ENCODE data around the gene OTULIN.

Gene OTULIN

GRCh38 chr5:14664270-14665100 is at the start of gene OTULIN:
OTULIN (plus strand) TSS chr5:14664718; CDS start chr5:14664826, 108 bp downstream.
- DNase-seq (ENCODE audit: low spot score) = peak; percentile 93

DNA sequence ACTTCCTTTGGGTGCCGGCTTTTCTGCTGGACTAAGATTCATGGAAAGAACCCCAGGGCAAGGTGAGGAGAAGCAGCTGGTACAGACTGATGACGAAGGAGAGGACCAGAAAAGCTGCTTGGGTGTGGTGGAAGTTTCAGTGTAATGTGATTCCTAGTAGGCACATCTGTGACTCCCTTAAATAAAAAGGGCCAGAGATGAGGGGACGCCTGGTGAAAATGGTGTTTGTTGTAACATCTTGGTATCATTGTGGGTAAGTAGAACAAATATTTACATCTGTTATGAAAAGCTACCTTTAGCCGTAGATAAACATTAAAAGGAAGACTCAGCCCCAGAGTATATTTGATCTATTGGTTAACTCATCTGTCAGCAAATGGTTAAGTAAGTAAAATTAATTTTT is 49.2 kb upstream of the OTULIN start:
- DNase-seq (ENCODE audit: low spot score) = no peak

- no peak for DNase-seq (ENCODE audit: low spot score)
These were observed 47.1 kb upstream of the OTULIN start for GRCh38 chr5:14617441-14617840.

GRCh38 chr5:14627270-14627669 is 37.2 kb upstream of the OTULIN start:
- DNase-seq (ENCODE audit: low spot score) = no peak

- peak; percentile 70 for DNase-seq (ENCODE audit: low spot score)
These were observed 36.2 kb upstream of the OTULIN start for GRCh38 chr5:14628346-14628745.

DNA sequence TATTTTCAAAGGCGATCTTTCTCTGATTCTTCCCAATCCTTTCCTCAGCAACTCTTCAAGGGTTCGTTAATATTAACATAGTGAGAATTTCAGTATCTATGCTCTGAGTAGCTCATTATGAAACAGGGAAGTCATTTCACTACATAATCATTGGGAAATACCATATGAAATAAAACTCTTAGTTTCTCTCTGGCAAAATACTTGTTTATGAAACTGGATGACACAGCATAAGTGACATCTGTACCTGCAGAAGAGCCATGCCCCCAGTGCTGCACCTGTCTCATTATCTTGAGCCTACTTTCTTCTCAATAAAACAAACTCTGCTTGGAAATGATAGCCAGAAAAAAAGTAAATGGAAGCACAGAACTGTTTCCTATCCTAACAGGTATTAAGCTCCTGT is 33.8 kb upstream of the OTULIN start:
- DNase-seq (ENCODE audit: low spot score) = no peak

- DNase-seq (ENCODE audit: low spot score) = no peak
These were observed 28.9 kb upstream of the OTULIN start for GRCh38 chr5:14635656-14636055.

- no peak for DNase-seq (ENCODE audit: low spot score)
These were observed 23.8 kb upstream of the OTULIN start for GRCh38 chr5:14640765-14641164.

DNA sequence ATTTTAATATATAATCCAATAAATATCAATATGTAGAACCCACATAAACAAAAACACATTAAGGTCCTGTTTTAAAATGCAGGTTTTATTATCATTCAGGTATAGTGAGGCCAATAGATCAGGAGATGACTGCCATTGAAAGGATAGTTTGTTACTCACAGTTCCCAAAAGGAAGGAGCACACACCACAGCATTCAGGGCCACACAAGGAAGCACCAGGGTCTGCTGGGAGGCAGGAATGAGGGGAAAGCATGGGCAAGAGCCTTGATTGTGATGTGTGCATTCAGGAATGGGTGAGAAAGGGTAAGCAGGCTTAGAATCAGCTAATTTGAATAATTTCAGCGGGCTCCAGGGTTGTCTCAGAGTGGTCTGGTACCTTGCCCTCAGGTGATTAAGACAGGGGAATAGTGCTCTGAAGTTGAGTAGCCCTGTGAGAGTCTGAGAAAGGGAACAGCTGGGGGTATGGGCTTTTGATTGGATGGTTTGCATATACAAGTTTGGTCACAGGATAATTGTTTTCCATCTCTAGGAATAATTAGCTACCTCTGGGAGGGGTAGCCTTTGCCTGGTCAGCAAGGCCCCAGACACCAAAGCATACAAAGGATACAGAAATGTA is 19.8 kb upstream of the OTULIN start:
- DNase-seq (ENCODE audit: low spot score) = no peak

GRCh38 chr5:14650052-14650451 is 14.5 kb upstream of the OTULIN start:
- no peak for DNase-seq (ENCODE audit: low spot score)

DNA sequence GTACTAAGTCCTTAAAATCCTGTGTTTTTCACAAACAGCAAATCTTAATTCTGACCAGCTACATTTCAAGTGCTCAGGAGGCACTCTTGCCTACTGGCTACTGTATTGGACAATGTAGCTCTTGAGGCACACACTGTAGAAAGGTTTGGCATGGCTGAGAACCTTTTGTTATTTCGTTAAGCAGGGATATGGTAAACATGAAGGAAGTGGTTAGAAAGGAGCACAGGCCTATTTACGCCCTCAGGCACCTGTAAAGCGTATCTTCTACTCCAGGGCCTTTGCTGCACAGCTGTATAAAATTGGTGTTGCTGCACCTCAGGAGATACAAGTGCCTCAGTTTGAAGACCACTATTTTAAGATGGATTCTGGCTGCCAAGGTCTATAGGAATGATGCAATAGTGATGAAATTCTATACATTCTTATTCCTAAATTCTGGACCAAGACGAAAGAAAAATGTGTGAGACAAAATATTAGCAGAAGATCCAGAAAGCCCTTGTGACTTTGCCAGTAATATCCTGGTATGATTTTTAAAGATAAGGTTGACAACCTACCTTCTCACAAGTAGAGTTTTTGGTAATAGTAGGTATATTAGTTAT is 9.3 kb upstream of the OTULIN start:
- no peak for DNase-seq (ENCODE audit: low spot score)

DNA sequence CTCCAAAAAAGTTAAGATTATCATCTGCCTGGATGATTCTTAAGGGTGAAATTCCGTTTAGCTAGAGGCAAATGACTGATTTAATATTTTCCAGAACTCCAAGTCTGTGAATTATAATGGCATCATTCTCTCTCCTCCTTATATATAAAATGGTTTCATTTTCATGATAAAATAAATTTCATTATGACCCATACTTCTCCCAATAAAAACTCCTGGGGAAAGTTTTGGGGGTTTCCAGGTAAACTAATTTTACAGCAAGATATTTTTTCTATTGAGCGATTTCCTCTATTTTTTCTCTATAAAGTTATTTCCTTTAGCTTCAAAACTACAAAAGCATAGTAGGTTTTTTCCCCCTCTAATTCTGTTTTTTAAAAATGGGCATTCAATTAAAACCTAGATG is 7.6 kb upstream of the OTULIN start:
- DNase-seq (ENCODE audit: low spot score) = no peak

DNA sequence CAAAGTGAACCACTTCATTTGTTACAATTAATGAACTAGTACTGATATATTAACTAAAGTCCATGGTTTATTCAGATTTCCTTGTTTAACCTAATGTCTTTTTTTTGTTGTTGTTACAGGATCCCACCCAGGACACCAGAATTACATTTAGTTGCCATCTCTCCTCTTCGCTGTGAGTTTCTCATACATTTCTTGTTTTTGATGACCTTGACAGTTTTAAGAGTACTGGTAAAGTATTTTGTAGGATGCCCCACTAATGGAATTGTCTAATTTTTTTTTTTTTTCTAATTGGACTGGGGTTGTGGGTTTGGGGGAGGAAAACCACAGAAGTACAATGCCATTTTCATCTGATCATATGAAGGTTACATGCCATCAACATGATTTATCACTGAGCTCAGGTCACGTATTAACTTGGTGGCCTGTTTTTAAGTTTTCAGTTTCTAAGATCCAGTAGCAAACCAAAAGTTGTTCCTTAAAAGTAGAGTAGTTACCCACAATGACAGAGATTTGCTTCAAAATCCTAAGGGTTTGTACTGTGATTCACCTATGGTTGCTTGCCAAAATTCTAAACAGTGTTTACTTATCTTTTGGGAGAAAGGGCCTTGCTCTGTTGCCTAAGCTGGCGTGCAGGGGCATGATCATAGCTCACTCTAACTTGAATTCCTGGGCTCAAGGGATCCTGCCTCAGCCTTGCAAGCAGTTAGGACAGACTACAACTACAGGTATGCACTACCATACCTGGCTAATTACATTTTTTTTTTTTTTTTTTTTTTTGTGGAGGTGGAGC is 4.5 kb upstream of the OTULIN start:
- DNase-seq (ENCODE audit: low spot score) = no peak

DNA sequence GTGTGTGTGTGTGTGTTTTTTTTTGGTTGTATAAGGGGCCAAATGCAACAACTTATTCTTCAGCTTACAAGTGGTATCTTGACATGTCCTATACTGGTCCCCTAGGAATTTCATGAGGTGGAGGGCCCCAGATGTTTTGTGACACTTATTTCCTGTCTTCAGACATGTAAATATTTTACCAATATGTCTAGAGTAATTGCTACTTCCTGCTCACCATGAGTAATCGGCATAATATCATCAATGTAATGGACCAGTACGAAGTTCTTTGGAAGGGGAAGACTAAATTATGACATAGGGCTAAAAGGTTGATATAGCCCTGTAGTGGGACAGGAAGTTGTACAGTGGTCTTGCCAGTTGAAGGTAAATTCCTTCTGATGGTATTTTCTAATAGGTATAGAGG is 3.7 kb upstream of the OTULIN start:
- DNase-seq (ENCODE audit: low spot score) = no peak

- DNase-seq (ENCODE audit: low spot score) = no peak
These were observed 1.7 kb upstream of the OTULIN start for GRCh38 chr5:14662721-14663260.

DNA sequence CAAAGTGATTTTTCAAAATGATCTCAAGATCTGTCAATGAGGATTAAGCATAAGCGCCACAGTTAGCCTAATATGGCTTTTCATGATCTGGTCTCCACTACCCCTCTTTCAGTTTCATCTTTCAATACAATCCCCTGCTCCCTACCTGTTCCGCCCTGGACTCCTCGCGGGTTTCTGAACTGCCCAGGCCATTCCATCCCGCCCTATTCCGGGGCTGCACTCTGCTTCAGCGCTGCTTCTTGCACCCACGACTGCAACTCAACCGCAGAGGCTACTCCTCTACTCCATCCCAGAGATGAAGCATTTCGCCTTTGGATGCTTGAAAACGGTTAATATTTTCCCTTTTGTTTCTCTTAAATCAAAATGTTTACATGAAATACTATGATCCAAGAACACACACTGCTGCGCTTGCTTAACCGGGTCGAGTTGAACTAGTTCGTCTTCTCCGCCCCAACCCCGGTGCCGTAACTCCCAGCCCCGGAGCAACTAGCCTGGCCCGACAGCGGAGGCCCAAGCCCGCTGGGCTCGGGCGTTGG is 716 bp upstream of the OTULIN start:
- peak; percentile 34 for DNase-seq (ENCODE audit: low spot score)

DNA sequence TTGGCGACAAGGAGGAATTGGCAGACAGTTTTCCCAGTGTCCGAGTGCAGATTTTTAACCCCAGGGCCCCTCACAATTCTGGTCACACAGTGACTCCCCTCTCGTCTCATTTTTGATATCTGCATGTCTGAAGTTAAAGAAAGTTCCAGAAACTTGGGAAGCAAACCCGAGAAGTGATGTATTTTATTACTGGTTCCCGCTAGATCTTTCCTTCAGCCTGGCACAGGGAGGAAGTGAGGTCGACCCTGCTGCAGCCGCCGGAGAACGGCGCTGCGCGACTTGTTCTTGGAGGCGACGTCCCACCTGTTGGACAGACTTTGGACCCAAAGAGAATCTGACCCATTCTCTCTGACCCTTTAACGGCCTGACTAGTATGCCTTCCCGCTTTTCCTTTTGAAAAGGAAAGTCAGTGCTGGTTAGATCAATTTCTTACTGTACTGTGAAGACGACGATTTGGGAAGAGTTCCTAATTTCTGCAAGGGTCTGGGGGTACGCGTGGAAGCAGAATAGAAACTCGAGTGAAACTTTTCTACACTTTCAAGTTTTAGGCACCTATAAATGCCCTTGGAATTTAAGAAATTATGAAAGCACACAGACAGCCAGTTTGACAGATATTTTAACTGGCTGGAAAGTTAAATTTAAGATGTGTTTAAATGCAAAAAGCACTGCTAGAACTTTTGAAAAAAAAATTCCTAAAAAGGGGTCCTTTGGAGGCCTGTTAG is 744 bp downstream of the OTULIN start:
- DNase-seq (ENCODE audit: low spot score) = peak; percentile 75

DNA sequence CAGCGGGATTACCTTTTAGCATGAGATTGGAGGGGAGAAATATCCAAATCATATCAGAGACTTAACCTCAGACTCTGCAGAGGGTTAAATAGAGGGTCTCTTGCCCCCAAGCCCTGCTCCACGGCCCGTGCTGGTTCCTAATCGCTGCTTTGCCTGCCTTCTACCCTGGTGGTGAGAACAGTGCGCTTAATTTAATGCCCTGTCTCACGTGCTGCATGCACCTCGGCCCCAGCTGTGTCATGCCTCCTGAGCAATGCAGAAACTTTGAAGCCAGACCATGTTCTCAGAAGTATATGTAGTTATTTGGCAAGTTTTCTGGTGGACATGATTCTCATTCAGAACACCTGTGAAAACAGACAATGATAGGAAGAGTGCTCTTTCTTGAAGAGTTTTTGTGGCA is 1.4 kb downstream of the OTULIN start:
- DNase-seq (ENCODE audit: low spot score) = peak; percentile 83

DNA sequence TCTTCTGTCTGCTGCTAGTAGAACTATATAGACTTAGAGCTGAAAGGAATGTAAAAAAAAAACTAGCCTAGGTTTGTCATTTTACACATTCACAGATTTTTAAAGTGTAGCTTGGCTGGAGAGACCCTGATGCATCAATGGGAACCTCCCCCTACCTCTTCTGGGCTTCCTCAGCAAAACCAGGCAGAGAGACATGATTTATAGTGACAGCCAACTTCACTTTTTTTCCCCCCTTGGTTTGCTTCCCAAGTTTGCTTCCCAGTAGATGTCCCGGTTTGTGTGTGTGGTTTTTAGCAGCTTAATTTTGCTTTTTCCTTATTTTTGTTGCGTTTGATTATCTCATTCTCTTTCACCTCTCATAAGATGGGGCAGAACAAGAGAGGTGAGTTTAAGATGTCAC is 1.8 kb downstream of the OTULIN start:
- DNase-seq (ENCODE audit: low spot score) = no peak

DNA sequence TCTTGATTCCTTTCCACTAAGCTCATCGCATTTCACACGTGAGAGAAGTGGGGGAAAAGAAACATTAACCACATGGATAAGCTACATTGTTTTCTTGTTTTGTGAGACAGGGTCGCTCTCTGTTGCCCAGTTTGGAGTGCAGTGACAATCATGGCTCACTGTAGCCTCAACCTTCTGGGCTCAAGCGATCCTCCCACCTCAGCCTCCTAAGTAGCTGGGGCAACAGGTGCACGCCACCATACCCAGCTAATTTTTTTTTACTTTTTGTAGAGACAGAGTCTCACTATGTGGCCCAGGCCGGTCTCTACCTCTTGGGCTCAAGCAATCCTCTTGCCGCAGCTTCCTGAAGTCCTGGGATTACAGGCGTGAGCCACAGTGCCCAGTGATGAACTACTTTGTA is 2.8 kb downstream of the OTULIN start:
- DNase-seq (ENCODE audit: low spot score) = no peak

DNA sequence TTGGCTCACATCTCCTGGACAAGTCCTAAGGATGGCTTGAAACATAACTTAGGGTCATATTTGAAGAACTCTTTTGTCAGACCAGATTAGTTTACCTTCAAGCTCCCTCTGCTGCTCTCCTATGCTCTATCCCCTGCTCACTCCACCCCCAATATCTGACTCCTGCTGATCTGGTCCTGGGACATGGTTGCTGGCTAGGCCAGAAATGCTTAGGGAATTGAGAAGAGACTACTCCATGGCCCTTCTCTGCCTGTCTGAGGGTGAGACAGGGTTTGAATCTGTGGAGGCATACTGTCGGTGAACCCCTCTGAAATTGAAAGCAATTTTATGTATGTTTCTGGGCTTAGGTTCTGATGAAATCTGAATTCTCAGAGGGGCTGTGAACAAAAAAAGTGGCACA is 3.3 kb downstream of the OTULIN start:
- no peak for DNase-seq (ENCODE audit: low spot score)

Data from RKO (cell line).